NB4 (cell line): ENCODE results near the gene TPBGL.

Source experiments
- MYC ChIP-seq: IDR thresholded peaks from 2 replicates; pipeline ENCODE4 v1.6.1; 2011; ENCODE audit warnings: low read depth, low read length
- POLR2A ChIP-seq: IDR thresholded peaks from 2 replicates; pipeline ENCODE4 v1.6.1; 2011; ENCODE audit warnings: mild to moderate bottlenecking; ENCODE audit not compliant: insufficient read length; ENCODE audit errors: extremely low read depth
- TF ChIP-seq, protein P1 (sequence below): IDR thresholded peaks from one replicate; pipeline ENCODE4 v1.5.1; 2012; ENCODE audit warnings: low read depth, low read length
- TF ChIP-seq, protein P2 (sequence below): IDR thresholded peaks from 2 replicates; pipeline ENCODE4 v1.6.1; 2011; ENCODE audit warnings: low read depth, low read length

DNA sequence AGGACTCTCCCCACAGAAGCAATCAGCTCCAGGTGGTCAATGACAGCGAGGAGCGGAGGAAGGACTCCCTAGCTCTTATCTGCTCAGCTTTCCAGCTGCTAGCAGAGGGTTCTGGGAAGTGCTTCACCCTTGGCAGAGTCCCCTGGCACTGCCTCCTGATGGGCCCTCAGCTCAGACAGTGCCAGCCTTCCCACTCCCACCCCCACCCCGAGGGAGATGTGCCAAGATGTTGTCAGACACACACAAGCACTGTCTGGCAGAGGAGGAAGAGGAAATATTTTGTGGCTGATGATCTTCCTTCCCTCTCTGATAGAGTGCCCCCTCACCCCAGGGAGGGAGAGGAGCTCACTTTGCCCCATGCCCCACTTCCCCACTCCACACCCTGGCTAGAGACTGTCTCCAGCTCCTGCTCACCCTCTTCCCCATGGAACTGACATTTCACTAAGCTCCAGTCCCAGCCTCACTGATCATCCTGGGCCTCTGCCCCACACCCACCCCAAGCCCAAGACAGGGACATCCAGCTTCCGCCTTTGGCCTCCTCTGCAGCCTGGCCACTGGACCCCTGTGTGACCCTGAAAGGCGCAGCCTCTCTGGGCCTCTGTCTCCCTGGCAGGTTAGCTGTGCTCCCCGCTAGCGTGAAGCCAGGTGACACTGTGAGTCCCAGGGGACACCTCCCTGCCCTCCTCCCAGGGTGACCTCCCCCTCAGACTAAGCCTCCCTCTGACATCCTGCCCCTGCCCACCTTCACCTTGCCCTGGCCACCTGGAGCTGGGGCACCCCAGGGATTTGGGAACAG is 45.2 kb upstream of the TPBGL start:
- TF ChIP-seq, protein P1, sequence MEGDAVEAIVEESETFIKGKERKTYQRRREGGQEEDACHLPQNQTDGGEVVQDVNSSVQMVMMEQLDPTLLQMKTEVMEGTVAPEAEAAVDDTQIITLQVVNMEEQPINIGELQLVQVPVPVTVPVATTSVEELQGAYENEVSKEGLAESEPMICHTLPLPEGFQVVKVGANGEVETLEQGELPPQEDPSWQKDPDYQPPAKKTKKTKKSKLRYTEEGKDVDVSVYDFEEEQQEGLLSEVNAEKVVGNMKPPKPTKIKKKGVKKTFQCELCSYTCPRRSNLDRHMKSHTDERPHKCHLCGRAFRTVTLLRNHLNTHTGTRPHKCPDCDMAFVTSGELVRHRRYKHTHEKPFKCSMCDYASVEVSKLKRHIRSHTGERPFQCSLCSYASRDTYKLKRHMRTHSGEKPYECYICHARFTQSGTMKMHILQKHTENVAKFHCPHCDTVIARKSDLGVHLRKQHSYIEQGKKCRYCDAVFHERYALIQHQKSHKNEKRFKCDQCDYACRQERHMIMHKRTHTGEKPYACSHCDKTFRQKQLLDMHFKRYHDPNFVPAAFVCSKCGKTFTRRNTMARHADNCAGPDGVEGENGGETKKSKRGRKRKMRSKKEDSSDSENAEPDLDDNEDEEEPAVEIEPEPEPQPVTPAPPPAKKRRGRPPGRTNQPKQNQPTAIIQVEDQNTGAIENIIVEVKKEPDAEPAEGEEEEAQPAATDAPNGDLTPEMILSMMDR = no peak
- TF ChIP-seq POLR2A (no peak), MYC (no peak)
- TF ChIP-seq, protein P2, sequence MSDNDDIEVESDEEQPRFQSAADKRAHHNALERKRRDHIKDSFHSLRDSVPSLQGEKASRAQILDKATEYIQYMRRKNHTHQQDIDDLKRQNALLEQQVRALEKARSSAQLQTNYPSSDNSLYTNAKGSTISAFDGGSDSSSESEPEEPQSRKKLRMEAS = no peak
